Measurements from ENCODE around the gene UBE2D1. TPM values are rescaled to one million over a fixed set of nuclear protein-coding genes. Genes with fewer than 3 reads are reported as not detected.

UBE2D1 gene
- total and polyA plus RNA-seq, 2 experiments from 2014 or later: 22.1 to 26.6 TPM

- H3K9me3 ChIP-seq (ENCODE audit: low read depth): no peaks in the 10 kb centered on the region
- H4K20me1 ChIP-seq (ENCODE audit: insufficient read depth, poor library complexity, severe bottlenecking): no peaks in the 10 kb centered on the region
- H3K27ac ChIP-seq: no peak overlapping the region
- H2AFZ ChIP-seq: no peak overlapping the region
- no peaks in the 10 kb centered on the region for H3K79me2 ChIP-seq
- peak overlapping the region; percentile 55 for H3K4me2 ChIP-seq
- H3K27me3 ChIP-seq: no peaks in the 10 kb centered on the region
- no peak for TF ChIP-seq EZH2phosphoT487 (IDR thresholded peaks at IDR 0.05; ENCODE audit: low read depth, severe bottlenecking, unreplicated experiment)
- TF ChIP-seq CTCF (IDR thresholded peaks at IDR 0.05; ENCODE audit: poor library complexity): peak; percentile 84
- no peaks in the 10 kb centered on the region for H3K9me2 ChIP-seq (replicated peaks; ENCODE audit: insufficient read depth)
- 7% methylated on average over 4 of the region's 4 CpGs for WGBS (ENCODE audit: low lambda C conversion rate, missing lambda C conversion rate)
- peak; percentile 79 for DNase-seq (ENCODE audit: low spot score)
- no peaks in the 10 kb centered on the region for H3K4me1 ChIP-seq (ENCODE audit: insufficient read depth)
- H3K4me3 ChIP-seq: no peak overlapping the region
- no peaks in the 10 kb centered on the region for H3K36me3 ChIP-seq (replicated peaks; ENCODE audit: insufficient read depth, low read depth)
Measured at GRCh38 chr10:58299580-58299979, 35.2 kb upstream of the UBE2D1 start.

GRCh38 chr10:58300676-58301075, 34.1 kb upstream of the UBE2D1 start:
- H3K4me3 ChIP-seq: no peak overlapping the region
- no peak overlapping the region for H3K4me2 ChIP-seq
- H4K20me1 ChIP-seq (ENCODE audit: insufficient read depth, poor library complexity, severe bottlenecking): no peaks in the 10 kb centered on the region
- H3K9me2 ChIP-seq (replicated peaks; ENCODE audit: insufficient read depth): no peaks in the 10 kb centered on the region
- H2AFZ ChIP-seq: no peak overlapping the region
- H3K27ac ChIP-seq: no peak overlapping the region
- no peaks in the 10 kb centered on the region for H3K79me2 ChIP-seq
- no peak for DNase-seq (ENCODE audit: low spot score)
- H3K36me3 ChIP-seq (replicated peaks; ENCODE audit: insufficient read depth, low read depth): no peaks in the 10 kb centered on the region
- H3K9me3 ChIP-seq (ENCODE audit: low read depth): no peaks in the 10 kb centered on the region
- H3K4me1 ChIP-seq (ENCODE audit: insufficient read depth): no peaks in the 10 kb centered on the region
- no peaks in the 10 kb centered on the region for H3K27me3 ChIP-seq
- TF ChIP-seq EZH2phosphoT487 (IDR thresholded peaks at IDR 0.05; ENCODE audit: low read depth, severe bottlenecking, unreplicated experiment) (no peak), CTCF (IDR thresholded peaks at IDR 0.05; ENCODE audit: poor library complexity) (no peak), EZH2 (IDR thresholded peaks at IDR 0.05; ENCODE audit: borderline replicate concordance) (no peak)

GRCh38 chr10:58302254-58302653, 32.6 kb upstream of the UBE2D1 start:
- TF ChIP-seq CTCF (IDR thresholded peaks at IDR 0.05; ENCODE audit: poor library complexity) (no peak), EZH2phosphoT487 (IDR thresholded peaks at IDR 0.05; ENCODE audit: low read depth, severe bottlenecking, unreplicated experiment) (no peak), EZH2 (IDR thresholded peaks at IDR 0.05; ENCODE audit: borderline replicate concordance) (no peak)
- H3K27me3 ChIP-seq: no peaks in the 10 kb centered on the region
- no peak overlapping the region for H3K4me3 ChIP-seq
- H3K4me2 ChIP-seq: no peak overlapping the region
- H3K4me1 ChIP-seq (ENCODE audit: insufficient read depth): no peaks in the 10 kb centered on the region
- H3K36me3 ChIP-seq (replicated peaks; ENCODE audit: insufficient read depth, low read depth): no peaks in the 10 kb centered on the region
- no peak overlapping the region for H2AFZ ChIP-seq
- H3K9me2 ChIP-seq (replicated peaks; ENCODE audit: insufficient read depth): no peaks in the 10 kb centered on the region
- DNase-seq (ENCODE audit: low spot score): peak; percentile 11
- H3K79me2 ChIP-seq: no peaks in the 10 kb centered on the region
- H4K20me1 ChIP-seq (ENCODE audit: insufficient read depth, poor library complexity, severe bottlenecking): no peaks in the 10 kb centered on the region
- H3K27ac ChIP-seq: no peak overlapping the region
- H3K9me3 ChIP-seq (ENCODE audit: low read depth): no peaks in the 10 kb centered on the region
- WGBS (ENCODE audit: low lambda C conversion rate, missing lambda C conversion rate): 43% methylated on average over 2 of the region's 2 CpGs

- Histone ChIP-seq H3K9me2 (replicated peaks; ENCODE audit: insufficient read depth) (no peaks in the 10 kb centered on the region), H3K27me3 (no peaks in the 10 kb centered on the region), H4K20me1 (ENCODE audit: insufficient read depth, poor library complexity, severe bottlenecking) (no peaks in the 10 kb centered on the region), H3K36me3 (replicated peaks; ENCODE audit: insufficient read depth, low read depth) (no peaks in the 10 kb centered on the region), H3K79me2 (no peaks in the 10 kb centered on the region), H3K4me1 (ENCODE audit: insufficient read depth) (no peaks in the 10 kb centered on the region), H2AFZ (no peak overlapping the region), H3K4me3 (no peak overlapping the region), H3K9me3 (ENCODE audit: low read depth) (no peaks in the 10 kb centered on the region), H3K27ac (no peak overlapping the region), H3K4me2 (no peak overlapping the region)
- WGBS (ENCODE audit: low lambda C conversion rate, missing lambda C conversion rate): 82% methylated on average over 3 of the region's 3 CpGs
- TF ChIP-seq EZH2phosphoT487 (IDR thresholded peaks at IDR 0.05; ENCODE audit: low read depth, severe bottlenecking, unreplicated experiment): no peak
- TF ChIP-seq EZH2 (IDR thresholded peaks at IDR 0.05; ENCODE audit: borderline replicate concordance): no peak
- no peak for TF ChIP-seq CTCF (IDR thresholded peaks at IDR 0.05; ENCODE audit: poor library complexity)
- no peak for DNase-seq (ENCODE audit: low spot score)
Measured at GRCh38 chr10:58304099-58304633, 30.6 kb upstream of the UBE2D1 start.
